ENCODE results near the gene NETO2. TPM values are rescaled to one million over a fixed set of nuclear protein-coding genes. Genes with fewer than 3 reads are reported as not detected.

Gene NETO2
- total and polyA plus RNA-seq, 2 experiments from 2014 or later = 7.8 to 15.2 TPM

GRCh38 chr16:47043200-47043599, 100.5 kb downstream of the NETO2 start:
- no peak for DNase-seq (ENCODE audit: low spot score)
- H4K20me1 ChIP-seq (ENCODE audit: insufficient read depth, poor library complexity, severe bottlenecking) = no peaks in the 10 kb centered on the region
- no peaks in the 10 kb centered on the region for H3K79me2 ChIP-seq
- H3K36me3 ChIP-seq (replicated peaks; ENCODE audit: insufficient read depth, low read depth) = no peaks in the 10 kb centered on the region
- no peaks in the 10 kb centered on the region for H3K27me3 ChIP-seq
- TF ChIP-seq EZH2phosphoT487 (IDR thresholded peaks at IDR 0.05; ENCODE audit: low read depth, severe bottlenecking, unreplicated experiment) = no peak
- no peak overlapping the region for H3K4me2 ChIP-seq
- no peak overlapping the region for H2AFZ ChIP-seq
- WGBS (ENCODE audit: low lambda C conversion rate, missing lambda C conversion rate) = 94% methylated on average over 8 of the region's 8 CpGs
- H3K27ac ChIP-seq = no peak overlapping the region
- H3K4me3 ChIP-seq = no peak overlapping the region
- no peaks in the 10 kb centered on the region for H3K4me1 ChIP-seq (ENCODE audit: insufficient read depth)
- no peaks in the 10 kb centered on the region for H3K9me2 ChIP-seq (replicated peaks; ENCODE audit: insufficient read depth)
- H3K9me3 ChIP-seq (ENCODE audit: low read depth) = no peaks in the 10 kb centered on the region

GRCh38 chr16:47037746-47038458, 105.8 kb downstream of the NETO2 start:
- Histone ChIP-seq H3K79me2 (no peaks in the 10 kb centered on the region), H3K4me2 (peak overlapping the region; percentile 99), H3K27ac (no peak overlapping the region), H3K4me1 (ENCODE audit: insufficient read depth) (no peaks in the 10 kb centered on the region), H3K36me3 (replicated peaks; ENCODE audit: insufficient read depth, low read depth) (no peaks in the 10 kb centered on the region), H4K20me1 (ENCODE audit: insufficient read depth, poor library complexity, severe bottlenecking) (no peaks in the 10 kb centered on the region), H3K27me3 (no peaks in the 10 kb centered on the region), H3K9me2 (replicated peaks; ENCODE audit: insufficient read depth) (no peaks in the 10 kb centered on the region), H3K4me3 (peak overlapping the region; percentile 76), H2AFZ (peak overlapping the region; percentile 99), H3K9me3 (ENCODE audit: low read depth) (no peaks in the 10 kb centered on the region)
- peak; percentile 91 for DNase-seq (ENCODE audit: low spot score)
- no peak for TF ChIP-seq EZH2 (IDR thresholded peaks at IDR 0.05; ENCODE audit: borderline replicate concordance)
- TF ChIP-seq, protein P1, sequence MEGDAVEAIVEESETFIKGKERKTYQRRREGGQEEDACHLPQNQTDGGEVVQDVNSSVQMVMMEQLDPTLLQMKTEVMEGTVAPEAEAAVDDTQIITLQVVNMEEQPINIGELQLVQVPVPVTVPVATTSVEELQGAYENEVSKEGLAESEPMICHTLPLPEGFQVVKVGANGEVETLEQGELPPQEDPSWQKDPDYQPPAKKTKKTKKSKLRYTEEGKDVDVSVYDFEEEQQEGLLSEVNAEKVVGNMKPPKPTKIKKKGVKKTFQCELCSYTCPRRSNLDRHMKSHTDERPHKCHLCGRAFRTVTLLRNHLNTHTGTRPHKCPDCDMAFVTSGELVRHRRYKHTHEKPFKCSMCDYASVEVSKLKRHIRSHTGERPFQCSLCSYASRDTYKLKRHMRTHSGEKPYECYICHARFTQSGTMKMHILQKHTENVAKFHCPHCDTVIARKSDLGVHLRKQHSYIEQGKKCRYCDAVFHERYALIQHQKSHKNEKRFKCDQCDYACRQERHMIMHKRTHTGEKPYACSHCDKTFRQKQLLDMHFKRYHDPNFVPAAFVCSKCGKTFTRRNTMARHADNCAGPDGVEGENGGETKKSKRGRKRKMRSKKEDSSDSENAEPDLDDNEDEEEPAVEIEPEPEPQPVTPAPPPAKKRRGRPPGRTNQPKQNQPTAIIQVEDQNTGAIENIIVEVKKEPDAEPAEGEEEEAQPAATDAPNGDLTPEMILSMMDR (IDR thresholded peaks at IDR 0.05; ENCODE audit: poor library complexity) = peak; percentile 99
- WGBS (ENCODE audit: low lambda C conversion rate, missing lambda C conversion rate) = 16% methylated on average over 26 of the region's 67 CpGs

- no peaks in the 10 kb centered on the region for H4K20me1 ChIP-seq (ENCODE audit: insufficient read depth, poor library complexity, severe bottlenecking)
- H3K9me3 ChIP-seq (ENCODE audit: low read depth) = no peaks in the 10 kb centered on the region
- peak; percentile 35 for DNase-seq (ENCODE audit: low spot score)
- H3K27ac ChIP-seq = no peak overlapping the region
- H3K36me3 ChIP-seq (replicated peaks; ENCODE audit: insufficient read depth, low read depth) = no peaks in the 10 kb centered on the region
- H3K79me2 ChIP-seq = no peaks in the 10 kb centered on the region
- peak overlapping the region; percentile 76 for H3K4me3 ChIP-seq
- H3K4me1 ChIP-seq (ENCODE audit: insufficient read depth) = no peaks in the 10 kb centered on the region
- TF ChIP-seq EZH2phosphoT487 (IDR thresholded peaks at IDR 0.05; ENCODE audit: low read depth, severe bottlenecking, unreplicated experiment) = no peak
- TF ChIP-seq, protein P1 (IDR thresholded peaks at IDR 0.05; ENCODE audit: poor library complexity) = no peak
- H3K4me2 ChIP-seq = peak overlapping the region; percentile 99
- no peaks in the 10 kb centered on the region for H3K9me2 ChIP-seq (replicated peaks; ENCODE audit: insufficient read depth)
- H3K27me3 ChIP-seq = no peaks in the 10 kb centered on the region
- H2AFZ ChIP-seq = peak overlapping the region; percentile 99
- 11% methylated on average over 19 of the region's 24 CpGs for WGBS (ENCODE audit: low lambda C conversion rate, missing lambda C conversion rate)
Measured at GRCh38 chr16:47037396-47037745, 106.4 kb downstream of the NETO2 start.

GRCh38 chr16:47036201-47036600, 107.5 kb downstream of the NETO2 start:
- Histone ChIP-seq H3K4me2 (no peak overlapping the region), H3K4me3 (no peak overlapping the region), H3K27me3 (no peaks in the 10 kb centered on the region), H2AFZ (no peak overlapping the region), H3K79me2 (no peaks in the 10 kb centered on the region), H3K9me2 (replicated peaks; ENCODE audit: insufficient read depth) (no peaks in the 10 kb centered on the region), H3K9me3 (ENCODE audit: low read depth) (no peaks in the 10 kb centered on the region), H3K4me1 (ENCODE audit: insufficient read depth) (no peaks in the 10 kb centered on the region), H3K36me3 (replicated peaks; ENCODE audit: insufficient read depth, low read depth) (no peaks in the 10 kb centered on the region), H3K27ac (no peak overlapping the region), H4K20me1 (ENCODE audit: insufficient read depth, poor library complexity, severe bottlenecking) (no peaks in the 10 kb centered on the region)
- DNase-seq (ENCODE audit: low spot score) = no peak
- 86% methylated on average over 5 of the region's 5 CpGs for WGBS (ENCODE audit: low lambda C conversion rate, missing lambda C conversion rate)
- TF ChIP-seq, protein P1 (IDR thresholded peaks at IDR 0.05; ENCODE audit: poor library complexity) = no peak
- TF ChIP-seq EZH2 (IDR thresholded peaks at IDR 0.05; ENCODE audit: borderline replicate concordance) (no peak), EZH2phosphoT487 (IDR thresholded peaks at IDR 0.05; ENCODE audit: low read depth, severe bottlenecking, unreplicated experiment) (no peak)
